ENCODE data around the gene HERC2.

- no peak for TF ChIP-seq CTCF (IDR thresholded peaks at IDR 0.05; ENCODE audit: insufficient read depth, low read length, poor library complexity, severe bottlenecking)
- no peak for TF ChIP-seq EZH2phosphoT487 (conservative IDR thresholded peaks at IDR 0.05; ENCODE audit: low read length)
These were observed 156.2 kb downstream of the HERC2 start for GRCh38 chr15:28165791-28166190.
